ENCODE results near the gene AEBP1.

DNA sequence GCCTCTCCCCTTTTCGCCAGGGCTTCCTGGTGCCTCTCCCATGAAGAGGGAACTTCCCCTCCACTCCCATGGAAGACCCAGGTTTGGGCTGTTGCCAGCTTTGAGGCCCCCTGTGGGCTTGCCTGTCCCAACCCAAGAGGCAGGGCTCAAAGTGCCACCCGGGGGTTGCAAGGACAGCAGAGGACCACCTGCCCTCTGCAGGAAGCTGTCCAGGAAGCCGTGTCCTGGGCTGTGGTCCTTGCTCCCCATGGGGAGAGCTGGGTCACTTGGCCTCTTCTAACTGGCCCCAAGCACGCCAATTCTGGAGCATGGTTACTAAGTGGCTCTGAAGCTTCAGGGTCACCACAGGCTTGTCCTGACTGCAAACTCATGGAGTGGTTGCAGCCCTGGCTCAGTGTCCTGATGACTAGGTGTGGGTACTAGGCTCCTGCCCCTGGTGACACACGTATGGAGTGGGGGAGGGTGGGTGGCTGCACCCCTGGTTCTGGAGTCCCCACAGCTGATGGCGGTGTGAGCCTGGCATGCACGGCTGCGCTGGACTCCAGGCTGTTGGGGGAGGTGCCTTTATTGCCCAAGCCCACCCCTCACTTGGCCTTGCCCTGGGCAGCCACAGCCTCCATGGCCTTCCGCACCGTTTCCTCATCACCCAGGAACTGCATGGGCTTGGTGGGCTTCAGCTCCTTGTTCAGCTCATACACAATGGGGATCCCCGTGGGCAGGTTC lies 41.8 kb upstream of the AEBP1 start:
- TF ChIP-seq EZH2 (IDR thresholded peaks at IDR 0.05; ENCODE audit: low read length, missing control alignments) = no peak
- TF ChIP-seq, protein P1, sequence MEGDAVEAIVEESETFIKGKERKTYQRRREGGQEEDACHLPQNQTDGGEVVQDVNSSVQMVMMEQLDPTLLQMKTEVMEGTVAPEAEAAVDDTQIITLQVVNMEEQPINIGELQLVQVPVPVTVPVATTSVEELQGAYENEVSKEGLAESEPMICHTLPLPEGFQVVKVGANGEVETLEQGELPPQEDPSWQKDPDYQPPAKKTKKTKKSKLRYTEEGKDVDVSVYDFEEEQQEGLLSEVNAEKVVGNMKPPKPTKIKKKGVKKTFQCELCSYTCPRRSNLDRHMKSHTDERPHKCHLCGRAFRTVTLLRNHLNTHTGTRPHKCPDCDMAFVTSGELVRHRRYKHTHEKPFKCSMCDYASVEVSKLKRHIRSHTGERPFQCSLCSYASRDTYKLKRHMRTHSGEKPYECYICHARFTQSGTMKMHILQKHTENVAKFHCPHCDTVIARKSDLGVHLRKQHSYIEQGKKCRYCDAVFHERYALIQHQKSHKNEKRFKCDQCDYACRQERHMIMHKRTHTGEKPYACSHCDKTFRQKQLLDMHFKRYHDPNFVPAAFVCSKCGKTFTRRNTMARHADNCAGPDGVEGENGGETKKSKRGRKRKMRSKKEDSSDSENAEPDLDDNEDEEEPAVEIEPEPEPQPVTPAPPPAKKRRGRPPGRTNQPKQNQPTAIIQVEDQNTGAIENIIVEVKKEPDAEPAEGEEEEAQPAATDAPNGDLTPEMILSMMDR (conservative IDR thresholded peaks at IDR 0.05 in 1 of 2, IDR thresholded peaks at IDR 0.05 in 1 of 2; ENCODE audit: low read depth in 1 of 2, low read length in 2 of 2) = no peak

All from fibroblast of lung (primary cell).